Activated CD4-positive, alpha-beta T cell treated with anti-CD3 and anti-CD28 coated beads, Interleukin-2, amount 10 ng/mL, durations not matched to agents 7 days and 5 days (primary cell): ENCODE data around the gene PINLYP. TPM values are rescaled to one million over a fixed set of nuclear protein-coding genes. Genes with fewer than 3 reads are reported as not detected.
"Not testable (repeated sequence)": the region's sequence is repeated elsewhere in the genome, so short reads cannot be mapped to it uniquely, and the experiment has no call there.

ENCODE experiments used
- CTCF ChIA-PET: fragments of 350-600 bp; sonication (Branson Sonifier 250); formaldehyde crosslinking; loops from one replicate; lab custom pipeline; 2021; ENCODE audit warnings: antibody characterized with exemption; lab: Charles Lee
- POLR2A ChIA-PET: fragments of 350-600 bp; sonication (Branson Sonifier 250); formaldehyde crosslinking; loops from one replicate; lab custom pipeline; 2021; ENCODE audit warnings: antibody characterized with exemption; lab: Charles Lee
- DNase-seq: peaks from one replicate; pipeline ENCODE4 v3.0.0-alpha.2; 2020
- H3K27ac Mint-ChIP-seq: one replicate; pipeline ENCODE4 v1.8.0; 2021; ENCODE audit warnings: mild to moderate bottlenecking, moderate library complexity, mixed read lengths
- H3K27me3 Mint-ChIP-seq: one replicate; pipeline ENCODE4 v1.8.0; 2021; ENCODE audit warnings: mixed read lengths
- H3K36me3 Mint-ChIP-seq: one replicate; pipeline ENCODE4 v1.8.0; 2021; ENCODE audit warnings: low read depth, mixed read lengths
- H3K4me1 Mint-ChIP-seq: one replicate; pipeline ENCODE4 v1.8.0; 2021; ENCODE audit warnings: mixed read lengths
- H3K4me3 Mint-ChIP-seq: one replicate; pipeline ENCODE4 v1.8.0; 2021; ENCODE audit warnings: mild to moderate bottlenecking, moderate library complexity, mixed read lengths
- H3K9me3 Mint-ChIP-seq: one replicate; pipeline ENCODE4 v1.8.0; 2021; ENCODE audit warnings: mixed read lengths
- total RNA-seq, 2 experiments: library from RNA; stranded (reverse); gene quantifications; one replicate each; pipeline ENCODE4 v1.2.3, GENCODE V29; 2021

Gene PINLYP
- total RNA-seq, 2 experiments from 2014 or later: 4.1 to 5.0 TPM

- Mint-ChIP-seq H3K36me3 (peaks cover 10% of the 10 kb centered on the region), H3K4me3 (no peak overlapping the region), H3K27ac (no peak overlapping the region), H3K9me3 (no peaks in the 10 kb centered on the region), H3K27me3 (no peaks in the 10 kb centered on the region), H3K4me1 (peaks cover 24% of the 10 kb centered on the region)
- ChIA-PET POLR2A (no interaction called here), CTCF (interaction anchor here (0.9 kb wide), 1 partner anchor 16 kb away, joined by 5 read pairs; no protein-coding TSS in a partner anchor)
- DNase-seq: no peak
Measured at GRCh38 chr19:43599635-43600295, 24.2 kb downstream of the PINLYP start.

- H3K9me3 Mint-ChIP-seq, H3K27me3 Mint-ChIP-seq, DNase-seq, POLR2A ChIA-PET, H3K4me3 Mint-ChIP-seq, H3K27ac Mint-ChIP-seq: not testable (repeated sequence)
- peaks cover 24% of the 10 kb centered on the region for H3K4me1 Mint-ChIP-seq
- peaks cover 10% of the 10 kb centered on the region for H3K36me3 Mint-ChIP-seq
- CTCF ChIA-PET: interaction anchor here (0.8 kb wide), 1 partner anchor 9 kb away, joined by 4 read pairs; no protein-coding TSS in a partner anchor
Measured at GRCh38 chr19:43600326-43600725, 24.7 kb downstream of the PINLYP start.

GRCh38 chr19:43605875-43606568, 30.4 kb downstream of the PINLYP start:
- Mint-ChIP-seq H3K36me3 (peaks cover 8% of the 10 kb centered on the region), H3K27ac (peak overlapping the region; percentile 41), H3K9me3 (no peaks in the 10 kb centered on the region), H3K4me1 (peaks cover 3% of the 10 kb centered on the region), H3K4me3 (no peak overlapping the region), H3K27me3 (no peaks in the 10 kb centered on the region)
- no peak for DNase-seq
- POLR2A ChIA-PET: no interaction called here
- CTCF ChIA-PET: interaction anchor here (1.0 to 2.7 kb wide), 3 partner anchors 9 to 51 kb away, joined by 3 to 15 read pairs (median 8); partner anchors contain the start of gene IRGQ

- Mint-ChIP-seq H3K4me3 (no peak overlapping the region), H3K36me3 (peaks cover 5% of the 10 kb centered on the region), H3K9me3 (no peaks in the 10 kb centered on the region), H3K27me3 (no peaks in the 10 kb centered on the region), H3K27ac (no peak overlapping the region), H3K4me1 (peaks cover 3% of the 10 kb centered on the region)
- DNase-seq: no peak
- POLR2A ChIA-PET: no interaction called here
- CTCF ChIA-PET: interaction anchor here (0.7 to 2.7 kb wide), 4 partner anchors 9 to 52 kb away, joined by 3 to 15 read pairs (median 6); partner anchors contain the start of gene IRGQ
Measured at GRCh38 chr19:43606569-43607229, 31.1 kb downstream of the PINLYP start.

GRCh38 chr19:43607238-43608205, 31.9 kb downstream of the PINLYP start:
- Mint-ChIP-seq H3K36me3 (peaks cover 11% of the 10 kb centered on the region), H3K4me1 (peaks cover 3% of the 10 kb centered on the region), H3K4me3 (no peak overlapping the region), H3K27ac (peak overlapping the region; percentile 50), H3K27me3 (no peaks in the 10 kb centered on the region), H3K9me3 (no peaks in the 10 kb centered on the region)
- CTCF ChIA-PET: interaction anchor here (0.7 to 1.0 kb wide), 2 partner anchors 8 to 13 kb away, joined by 3 to 4 read pairs; no protein-coding TSS in a partner anchor
- DNase-seq: no peak
- POLR2A ChIA-PET: no interaction called here

- Mint-ChIP-seq H3K36me3 (peaks cover 22% of the 10 kb centered on the region), H3K27me3 (no peaks in the 10 kb centered on the region), H3K27ac (no peak overlapping the region), H3K4me1 (peaks cover 3% of the 10 kb centered on the region), H3K4me3 (no peak overlapping the region), H3K9me3 (no peaks in the 10 kb centered on the region)
- CTCF ChIA-PET: interaction anchor here (0.7 to 1.7 kb wide), 3 partner anchors 9 to 160 kb away, joined by 3 to 4 read pairs (median 4); no protein-coding TSS in a partner anchor
- no peak for DNase-seq
- POLR2A ChIA-PET: no interaction called here
Measured at GRCh38 chr19:43609872-43610271, 34.3 kb downstream of the PINLYP start.

- POLR2A ChIA-PET: no interaction called here
- Mint-ChIP-seq H3K4me1 (peaks cover 3% of the 10 kb centered on the region), H3K9me3 (no peaks in the 10 kb centered on the region), H3K4me3 (no peak overlapping the region), H3K27me3 (no peaks in the 10 kb centered on the region), H3K36me3 (peaks cover 22% of the 10 kb centered on the region), H3K27ac (no peak overlapping the region)
- CTCF ChIA-PET: interaction anchor here (1.7 kb wide), 1 partner anchor 13 kb away, joined by 4 read pairs; no protein-coding TSS in a partner anchor
- no peak for DNase-seq
Measured at GRCh38 chr19:43610493-43610892, 34.9 kb downstream of the PINLYP start.

- ChIA-PET CTCF (no interaction called here), POLR2A (no interaction called here)
- no peak for DNase-seq
- H3K9me3 Mint-ChIP-seq: no peaks in the 10 kb centered on the region
- no peak within 1 kb of the TSS for H3K4me3 Mint-ChIP-seq
- no peak within 1 kb of the TSS for H3K27ac Mint-ChIP-seq
- no peaks in the 10 kb centered on the region for H3K27me3 Mint-ChIP-seq
- H3K36me3 Mint-ChIP-seq: peaks cover 21% of the 10 kb centered on the region
- H3K4me1 Mint-ChIP-seq: peaks cover 3% of the 10 kb centered on the region
Measured at GRCh38 chr19:43611788-43612187, 36.2 kb downstream of the PINLYP start, which contains the start of gene SRRM5. SRRM5 (plus strand) TSS chr19:43612088; CDS start chr19:43612122, 34 bp downstream.

- POLR2A ChIA-PET: no interaction called here
- CTCF ChIA-PET: no interaction called here
- peaks cover under 1% of the 10 kb centered on the region for H3K4me1 Mint-ChIP-seq
- H3K9me3 Mint-ChIP-seq: no peaks in the 10 kb centered on the region
- no peak overlapping the region for H3K4me3 Mint-ChIP-seq
- H3K27me3 Mint-ChIP-seq: no peaks in the 10 kb centered on the region
- peaks cover 19% of the 10 kb centered on the region for H3K36me3 Mint-ChIP-seq
- DNase-seq: no peak
- H3K27ac Mint-ChIP-seq: no peak overlapping the region
Measured at GRCh38 chr19:43612374-43612773, 36.8 kb downstream of the PINLYP start.

GRCh38 chr19:43616306-43616705, 40.7 kb downstream of the PINLYP start:
- DNase-seq: no peak
- H3K4me1 Mint-ChIP-seq: peaks cover 16% of the 10 kb centered on the region
- H3K4me3 Mint-ChIP-seq: no peak overlapping the region
- H3K36me3 Mint-ChIP-seq: peaks cover 18% of the 10 kb centered on the region
- H3K9me3 Mint-ChIP-seq: no peaks in the 10 kb centered on the region
- no peaks in the 10 kb centered on the region for H3K27me3 Mint-ChIP-seq
- CTCF ChIA-PET: interaction anchor here (0.5 to 1.3 kb wide), 3 partner anchors 17 to 182 kb away, joined by 3 to 5 read pairs (median 3); no protein-coding TSS in a partner anchor
- H3K27ac Mint-ChIP-seq: no peak overlapping the region
- POLR2A ChIA-PET: no interaction called here

GRCh38 chr19:43616954-43617353, 41.4 kb downstream of the PINLYP start:
- ChIA-PET CTCF (interaction anchor here (1.1 kb wide), 1 partner anchor 182 kb away, joined by 3 read pairs; no protein-coding TSS in a partner anchor), POLR2A (no interaction called here)
- Mint-ChIP-seq H3K27ac (no peak overlapping the region), H3K4me3 (no peak overlapping the region), H3K9me3 (no peaks in the 10 kb centered on the region), H3K4me1 (peaks cover 19% of the 10 kb centered on the region), H3K36me3 (peaks cover 17% of the 10 kb centered on the region), H3K27me3 (no peaks in the 10 kb centered on the region)
- DNase-seq: no peak

GRCh38 chr19:43618921-43619261, 43.3 kb downstream of the PINLYP start:
- H3K9me3 Mint-ChIP-seq: no peaks in the 10 kb centered on the region
- peaks cover 21% of the 10 kb centered on the region for H3K4me1 Mint-ChIP-seq
- CTCF ChIA-PET: no interaction called here
- POLR2A ChIA-PET: no interaction called here
- peaks cover 2% of the 10 kb centered on the region for H3K36me3 Mint-ChIP-seq
- H3K27ac Mint-ChIP-seq: peak overlapping the region; percentile 98
- peak overlapping the region; percentile 94 for H3K4me3 Mint-ChIP-seq
- no peaks in the 10 kb centered on the region for H3K27me3 Mint-ChIP-seq
- peak; percentile 56 for DNase-seq
